Retinal pigment epithelial cell (primary cell): Measurements from ENCODE around the gene MC1R.
A peak's percentile ranks its signal among the peaks of the same experiment; 100 is the strongest.

Source experiments
- DNase-seq: peaks from one replicate; pipeline ENCODE4 v3.0.0-alpha.2; 2010; ENCODE audit warnings: low read depth
- H3K4me3 ChIP-seq: 2 replicates; pipeline ENCODE4 v1.5.1; 2011; ENCODE audit warnings: mild to moderate bottlenecking, low read length, control low read depth, moderate library complexity
- CTCF ChIP-seq: conservative IDR thresholded peaks from 2 replicates; pipeline ENCODE4 v1.5.1; 2011; ENCODE audit warnings: low read depth, low read length, control low read depth, inconsistent platforms

The MC1R gene

DNA sequence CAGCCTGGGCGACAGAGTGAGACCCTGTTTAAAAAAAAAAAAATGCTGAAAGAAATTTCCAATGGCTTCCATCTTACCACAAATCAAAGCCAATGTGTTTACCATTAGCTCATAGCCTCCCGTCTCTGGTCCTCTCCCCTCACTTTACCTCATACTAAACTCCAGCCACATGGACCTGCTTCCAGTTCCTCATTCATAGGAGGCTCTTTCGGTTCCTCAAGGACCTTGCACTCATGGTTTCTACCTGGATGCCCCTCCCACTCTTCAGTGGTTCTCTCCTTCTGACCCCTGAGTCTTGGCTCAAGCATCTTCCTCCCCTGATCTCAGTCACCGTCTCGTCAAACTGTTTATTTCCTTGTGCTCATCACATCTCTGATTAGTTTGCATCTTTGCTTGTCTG is 26.1 kb downstream of the MC1R start:
- H3K4me3 ChIP-seq = no peak overlapping the region
- no peak for TF ChIP-seq CTCF
- DNase-seq = no peak

GRCh38 chr16:89945654-89946053 is 27.0 kb downstream of the MC1R start:
- no peak overlapping the region for H3K4me3 ChIP-seq
- DNase-seq = no peak
- no peak for TF ChIP-seq CTCF

GRCh38 chr16:89946515-89946914 is 27.9 kb downstream of the MC1R start:
- DNase-seq = no peak
- H3K4me3 ChIP-seq = no peak overlapping the region
- TF ChIP-seq CTCF = no peak

GRCh38 chr16:89949121-89949742 is 30.6 kb downstream of the MC1R start:
- no peak for TF ChIP-seq CTCF
- DNase-seq = no peak

GRCh38 chr16:89949756-89950155 is 31.1 kb downstream of the MC1R start:
- DNase-seq = no peak
- H3K4me3 ChIP-seq = peak overlapping the region; percentile 65
- no peak for TF ChIP-seq CTCF

More at GRCh38 chr16:89949121-89949742, 30.6 kb downstream of the MC1R start:
- peak overlapping the region; percentile 65 for H3K4me3 ChIP-seq

DNA sequence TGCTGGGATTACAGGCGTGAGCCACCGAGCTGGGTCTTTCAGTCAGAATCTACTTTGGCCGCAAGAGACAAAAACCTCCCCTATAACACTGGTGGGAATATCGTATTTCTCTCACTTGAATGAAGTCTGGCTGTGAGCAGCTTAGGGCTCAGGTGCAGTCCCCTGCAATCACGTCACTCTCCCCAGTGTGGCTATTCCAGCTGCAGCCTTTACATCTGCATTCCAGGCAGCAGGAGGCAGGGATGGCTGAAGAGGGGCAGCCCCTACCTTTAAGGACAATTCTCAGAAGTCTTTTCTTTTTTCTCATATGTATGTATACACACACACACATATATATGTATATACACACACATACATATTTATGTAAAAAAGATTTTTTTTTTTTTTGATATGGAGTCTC is 32.8 kb downstream of the MC1R start:
- TF ChIP-seq CTCF = no peak
- no peak for DNase-seq

GRCh38 chr16:89952049-89952448 is 33.4 kb downstream of the MC1R start:
- DNase-seq = no peak
- TF ChIP-seq CTCF = no peak
- no peak overlapping the region for H3K4me3 ChIP-seq

More for the DNA sequence above, 32.8 kb downstream of the MC1R start:
- no peak overlapping the region for H3K4me3 ChIP-seq
